Loucy (cell line): Measurements from ENCODE around the gene AFF3.

Experiments used
- H2AFZ ChIP-seq: fragments of 200-600 bp; sonication (generic); 2 replicates; pipeline ENCODE4 v1.6.0; 2016; ENCODE audit warnings: antibody characterized with exemption, mild to moderate bottlenecking, low read length, moderate library complexity
- H3F3A ChIP-seq: fragments of 200-600 bp; 2 replicates; pipeline ENCODE4 v1.6.0; 2016; ENCODE audit warnings: antibody characterized with exemption, low read depth, mild to moderate bottlenecking
- H3K27me3 ChIP-seq: fragments of 200-600 bp; sonication (generic); 2 replicates; pipeline ENCODE4 v1.6.1; 2014; ENCODE audit warnings: low read length, mild to moderate bottlenecking; ENCODE audit not compliant: insufficient read depth, poor library complexity, severe bottlenecking
- H3K36me3 ChIP-seq: fragments of 200-600 bp; sonication (generic); 2 replicates; pipeline ENCODE4 v1.6.1; 2016; ENCODE audit warnings: low read length; ENCODE audit not compliant: insufficient read depth
- H3K4me1 ChIP-seq: fragments of 200-600 bp; sonication (generic); 2 replicates; pipeline ENCODE4 v1.5.1; 2014; ENCODE audit warnings: low read length, mild to moderate bottlenecking; ENCODE audit not compliant: insufficient read depth, poor library complexity, severe bottlenecking
- H3K4me2 ChIP-seq: fragments of 200-600 bp; sonication (generic); 2 replicates; pipeline ENCODE4 v1.6.0; 2014; ENCODE audit warnings: antibody characterized with exemption, low read length, low read depth, mild to moderate bottlenecking; ENCODE audit not compliant: poor library complexity, severe bottlenecking
- H3K4me3 ChIP-seq: fragments of 200-600 bp; sonication (generic); 2 replicates; pipeline ENCODE4 v1.5.1; 2014; ENCODE audit warnings: low read length, mild to moderate bottlenecking, mixed read lengths; ENCODE audit not compliant: poor library complexity, severe bottlenecking
- H3K79me2 ChIP-seq: fragments of 200-600 bp; sonication (generic); 2 replicates; pipeline ENCODE4 v1.6.1; 2014; ENCODE audit warnings: low read length; ENCODE audit not compliant: insufficient read depth
- H3K9ac ChIP-seq: fragments of 200-600 bp; sonication (generic); 2 replicates; pipeline ENCODE4 v1.6.0; 2014; ENCODE audit warnings: mild to moderate bottlenecking, low read depth, low read length, moderate library complexity; ENCODE audit not compliant: poor library complexity, severe bottlenecking
- H3K9me2 ChIP-seq: fragments of 200-600 bp; sonication (generic); replicated peaks from 2 replicates; pipeline ENCODE4 v1.6.1; 2016; ENCODE audit warnings: low read depth, low read length, mixed read lengths
- H3K9me3 ChIP-seq: fragments of 200-600 bp; sonication (generic); 2 replicates; pipeline ENCODE4 v1.6.1; 2014; ENCODE audit warnings: mild to moderate bottlenecking, antibody characterized with exemption, low read length, low read depth; ENCODE audit not compliant: insufficient read depth
- H4K20me1 ChIP-seq: fragments of 200-600 bp; sonication (generic); 2 replicates; pipeline ENCODE4 v1.6.0; 2014; ENCODE audit warnings: antibody characterized with exemption, low read length, mild to moderate bottlenecking; ENCODE audit not compliant: insufficient read depth, poor library complexity, severe bottlenecking
- EZH2phosphoT487 ChIP-seq: fragments of 200-600 bp; IDR thresholded peaks from 2 replicates; pipeline ENCODE4 v1.6.1; 2018; ENCODE audit warnings: antibody characterized with exemption, mild to moderate bottlenecking, moderate library complexity, borderline replicate concordance
- TF ChIP-seq, protein P1 (sequence below): fragments of 200-600 bp; sonication (generic); conservative IDR thresholded peaks from 2 replicates; pipeline ENCODE4 v1.5.1; 2014; ENCODE audit warnings: mild to moderate bottlenecking, antibody characterized with exemption, low read length

The AFF3 gene

DNA sequence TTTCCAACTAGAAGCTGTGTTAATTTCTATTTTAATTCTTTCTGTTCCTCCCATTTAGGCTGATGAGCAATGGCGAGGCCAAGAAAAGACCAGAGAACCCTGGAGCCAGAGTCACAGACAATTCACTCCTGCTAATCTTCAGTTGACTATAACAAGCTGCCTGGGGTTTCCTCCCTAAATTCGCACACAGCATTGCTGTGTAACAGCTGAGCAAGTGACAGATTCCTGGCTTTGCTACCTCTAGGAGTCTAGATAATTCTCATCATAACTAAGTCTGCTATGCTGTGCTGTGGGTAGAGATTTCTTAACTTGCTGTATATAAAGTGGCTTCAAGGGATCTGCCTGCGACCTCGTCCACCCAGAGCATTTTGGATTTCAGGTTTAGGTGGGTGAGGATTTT is 521.3 kb downstream of the AFF3 start:
- no peaks in the 10 kb centered on the region for H3K36me3 ChIP-seq
- no peaks in the 10 kb centered on the region for H3K9me2 ChIP-seq
- no peaks in the 10 kb centered on the region for H3K27me3 ChIP-seq
- no peak overlapping the region for H3K9ac ChIP-seq
- TF ChIP-seq, protein P1, sequence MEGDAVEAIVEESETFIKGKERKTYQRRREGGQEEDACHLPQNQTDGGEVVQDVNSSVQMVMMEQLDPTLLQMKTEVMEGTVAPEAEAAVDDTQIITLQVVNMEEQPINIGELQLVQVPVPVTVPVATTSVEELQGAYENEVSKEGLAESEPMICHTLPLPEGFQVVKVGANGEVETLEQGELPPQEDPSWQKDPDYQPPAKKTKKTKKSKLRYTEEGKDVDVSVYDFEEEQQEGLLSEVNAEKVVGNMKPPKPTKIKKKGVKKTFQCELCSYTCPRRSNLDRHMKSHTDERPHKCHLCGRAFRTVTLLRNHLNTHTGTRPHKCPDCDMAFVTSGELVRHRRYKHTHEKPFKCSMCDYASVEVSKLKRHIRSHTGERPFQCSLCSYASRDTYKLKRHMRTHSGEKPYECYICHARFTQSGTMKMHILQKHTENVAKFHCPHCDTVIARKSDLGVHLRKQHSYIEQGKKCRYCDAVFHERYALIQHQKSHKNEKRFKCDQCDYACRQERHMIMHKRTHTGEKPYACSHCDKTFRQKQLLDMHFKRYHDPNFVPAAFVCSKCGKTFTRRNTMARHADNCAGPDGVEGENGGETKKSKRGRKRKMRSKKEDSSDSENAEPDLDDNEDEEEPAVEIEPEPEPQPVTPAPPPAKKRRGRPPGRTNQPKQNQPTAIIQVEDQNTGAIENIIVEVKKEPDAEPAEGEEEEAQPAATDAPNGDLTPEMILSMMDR = no peak
- TF ChIP-seq EZH2phosphoT487 = no peak
- H4K20me1 ChIP-seq = no peaks in the 10 kb centered on the region
- H3K79me2 ChIP-seq = no peaks in the 10 kb centered on the region
- no peak overlapping the region for H2AFZ ChIP-seq
- H3F3A ChIP-seq = no peaks in the 10 kb centered on the region
- no peak overlapping the region for H3K4me3 ChIP-seq
- H3K4me1 ChIP-seq = peaks cover 5% of the 10 kb centered on the region
- H3K4me2 ChIP-seq = no peak overlapping the region
- no peaks in the 10 kb centered on the region for H3K9me3 ChIP-seq

DNA sequence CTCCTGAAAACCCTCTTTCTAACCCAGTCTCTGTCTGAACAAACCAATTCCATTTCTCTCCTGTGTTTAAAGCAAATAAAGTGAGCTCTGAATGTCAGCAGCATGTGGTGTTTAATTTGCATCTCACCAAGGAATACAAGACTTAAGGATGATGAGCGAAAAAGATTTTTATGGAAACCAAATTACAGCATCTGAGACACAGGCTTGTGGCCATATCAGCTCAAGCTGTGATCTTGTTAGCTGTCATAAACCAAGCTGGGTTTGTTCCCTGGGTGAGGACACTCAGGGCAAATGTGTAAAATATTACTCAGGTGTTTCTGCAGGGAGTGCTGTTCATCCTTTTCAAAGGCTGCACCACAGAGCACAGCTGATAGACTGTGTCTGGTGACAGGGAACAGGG is 523.2 kb downstream of the AFF3 start:
- H3K27me3 ChIP-seq = no peaks in the 10 kb centered on the region
- no peaks in the 10 kb centered on the region for H3F3A ChIP-seq
- H4K20me1 ChIP-seq = no peaks in the 10 kb centered on the region
- H3K4me3 ChIP-seq = no peak overlapping the region
- no peak overlapping the region for H2AFZ ChIP-seq
- H3K36me3 ChIP-seq = no peaks in the 10 kb centered on the region
- H3K4me2 ChIP-seq = no peak overlapping the region
- TF ChIP-seq, protein P1 = no peak
- TF ChIP-seq EZH2phosphoT487 = no peak
- no peaks in the 10 kb centered on the region for H3K9me3 ChIP-seq
- H3K9ac ChIP-seq = no peak overlapping the region
- H3K79me2 ChIP-seq = no peaks in the 10 kb centered on the region
- H3K4me1 ChIP-seq = peaks cover 5% of the 10 kb centered on the region
- H3K9me2 ChIP-seq = no peaks in the 10 kb centered on the region

DNA sequence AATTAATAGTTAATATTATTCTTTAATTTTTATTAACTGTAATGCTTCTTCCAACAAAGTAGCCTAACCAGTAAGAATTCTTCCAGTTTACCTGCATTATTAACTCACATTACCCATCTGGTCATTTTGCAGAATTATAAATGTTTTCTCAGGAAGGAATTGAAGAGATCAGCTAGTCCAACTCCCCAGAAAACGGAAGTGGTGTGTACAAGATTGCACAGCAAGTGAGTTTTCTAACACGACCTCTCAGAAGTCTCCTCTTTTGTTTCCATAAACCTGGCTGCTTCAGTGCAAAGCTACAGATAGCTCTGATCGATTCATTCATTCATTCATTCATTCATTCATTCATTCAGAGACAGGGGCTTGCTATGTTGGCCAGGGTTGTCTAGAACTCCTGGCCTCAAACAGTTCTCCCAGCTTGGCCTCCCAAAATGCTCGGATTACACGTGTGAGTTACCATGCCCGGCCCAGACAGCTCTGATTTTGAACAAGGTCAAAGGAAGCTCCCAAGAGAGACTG is 523.8 kb downstream of the AFF3 start:
- no peak overlapping the region for H2AFZ ChIP-seq
- no peaks in the 10 kb centered on the region for H3F3A ChIP-seq
- no peaks in the 10 kb centered on the region for H3K9me3 ChIP-seq
- H3K4me2 ChIP-seq = no peak overlapping the region
- TF ChIP-seq, protein P1 = no peak
- TF ChIP-seq EZH2phosphoT487 = no peak
- no peaks in the 10 kb centered on the region for H3K36me3 ChIP-seq
- no peak overlapping the region for H3K4me3 ChIP-seq
- H3K27me3 ChIP-seq = no peaks in the 10 kb centered on the region
- no peaks in the 10 kb centered on the region for H4K20me1 ChIP-seq
- peaks cover 5% of the 10 kb centered on the region for H3K4me1 ChIP-seq
- no peak overlapping the region for H3K9ac ChIP-seq
- no peaks in the 10 kb centered on the region for H3K9me2 ChIP-seq
- H3K79me2 ChIP-seq = no peaks in the 10 kb centered on the region
